ENCODE measurements around the gene FARSA.

The FARSA gene

DNA sequence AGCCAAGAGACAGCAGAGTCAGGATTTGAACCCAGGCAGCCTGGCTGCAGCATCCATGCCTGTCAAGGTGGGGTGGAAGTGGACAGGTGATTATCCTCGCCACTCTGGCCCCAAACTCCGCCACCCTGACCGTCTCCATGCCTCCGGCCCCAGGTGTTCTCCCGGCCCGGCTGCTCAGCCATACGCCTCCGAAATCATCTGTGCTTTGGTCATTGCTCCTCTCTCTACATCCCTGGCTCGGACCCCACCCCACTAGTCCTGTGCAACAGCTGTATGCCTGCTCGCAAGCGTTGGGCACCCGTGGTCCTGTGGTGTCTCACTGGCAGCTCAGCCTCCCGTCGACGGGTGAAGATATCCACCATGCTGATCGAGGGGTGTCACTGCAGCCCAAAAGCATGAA lies 39.7 kb upstream of the FARSA start:
- TF ChIP-seq, protein P1, sequence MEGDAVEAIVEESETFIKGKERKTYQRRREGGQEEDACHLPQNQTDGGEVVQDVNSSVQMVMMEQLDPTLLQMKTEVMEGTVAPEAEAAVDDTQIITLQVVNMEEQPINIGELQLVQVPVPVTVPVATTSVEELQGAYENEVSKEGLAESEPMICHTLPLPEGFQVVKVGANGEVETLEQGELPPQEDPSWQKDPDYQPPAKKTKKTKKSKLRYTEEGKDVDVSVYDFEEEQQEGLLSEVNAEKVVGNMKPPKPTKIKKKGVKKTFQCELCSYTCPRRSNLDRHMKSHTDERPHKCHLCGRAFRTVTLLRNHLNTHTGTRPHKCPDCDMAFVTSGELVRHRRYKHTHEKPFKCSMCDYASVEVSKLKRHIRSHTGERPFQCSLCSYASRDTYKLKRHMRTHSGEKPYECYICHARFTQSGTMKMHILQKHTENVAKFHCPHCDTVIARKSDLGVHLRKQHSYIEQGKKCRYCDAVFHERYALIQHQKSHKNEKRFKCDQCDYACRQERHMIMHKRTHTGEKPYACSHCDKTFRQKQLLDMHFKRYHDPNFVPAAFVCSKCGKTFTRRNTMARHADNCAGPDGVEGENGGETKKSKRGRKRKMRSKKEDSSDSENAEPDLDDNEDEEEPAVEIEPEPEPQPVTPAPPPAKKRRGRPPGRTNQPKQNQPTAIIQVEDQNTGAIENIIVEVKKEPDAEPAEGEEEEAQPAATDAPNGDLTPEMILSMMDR (IDR thresholded peaks at IDR 0.05; ENCODE audit: low read length, missing control alignments) = no peak
- no peak overlapping the region for H3K4me3 ChIP-seq (replicated peaks; ENCODE audit: low read depth, low read length)
- DNase-seq (ENCODE audit: low read depth) = no peak

DNA sequence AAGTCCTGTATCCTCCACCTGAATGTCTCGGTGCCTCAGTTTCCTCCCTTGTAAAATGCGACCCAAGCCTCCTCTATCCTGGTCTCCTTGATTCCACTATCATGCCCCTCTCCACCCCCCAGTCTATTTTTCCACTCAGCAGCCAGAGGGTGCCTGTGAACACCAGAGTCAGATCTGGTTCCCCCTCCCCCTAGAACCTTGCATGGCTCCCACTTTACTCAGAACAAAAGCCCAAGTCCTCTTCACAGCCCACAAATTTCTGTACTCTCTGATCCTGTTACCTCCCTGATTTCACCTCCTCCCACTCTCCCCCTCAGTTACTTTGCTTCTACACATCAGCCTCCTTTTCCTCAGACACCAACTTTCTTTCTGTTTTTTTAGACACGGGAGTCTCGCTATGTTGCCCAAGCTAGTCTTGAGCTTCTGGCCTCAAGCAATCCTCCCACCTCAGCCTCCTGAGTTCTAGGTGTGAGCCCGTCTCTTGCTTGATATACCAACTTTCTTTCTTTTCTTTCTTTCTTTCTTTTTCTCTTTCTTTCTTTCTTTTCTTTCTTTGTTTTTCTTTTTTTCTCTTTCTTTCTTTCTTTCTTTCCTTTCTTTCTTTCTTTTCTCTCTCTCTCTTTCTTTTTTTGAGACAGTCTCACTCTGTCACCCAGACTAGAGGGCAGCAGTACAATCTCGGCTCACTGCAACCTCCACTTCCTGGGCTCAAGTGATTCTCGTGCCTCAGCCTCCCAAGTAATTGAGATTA lies 36.7 kb upstream of the FARSA start:
- H3K4me3 ChIP-seq (replicated peaks; ENCODE audit: low read depth, low read length) = no peak overlapping the region
- DNase-seq (ENCODE audit: low read depth) = no peak
- TF ChIP-seq, protein P1 (IDR thresholded peaks at IDR 0.05; ENCODE audit: low read length, missing control alignments) = no peak

DNA sequence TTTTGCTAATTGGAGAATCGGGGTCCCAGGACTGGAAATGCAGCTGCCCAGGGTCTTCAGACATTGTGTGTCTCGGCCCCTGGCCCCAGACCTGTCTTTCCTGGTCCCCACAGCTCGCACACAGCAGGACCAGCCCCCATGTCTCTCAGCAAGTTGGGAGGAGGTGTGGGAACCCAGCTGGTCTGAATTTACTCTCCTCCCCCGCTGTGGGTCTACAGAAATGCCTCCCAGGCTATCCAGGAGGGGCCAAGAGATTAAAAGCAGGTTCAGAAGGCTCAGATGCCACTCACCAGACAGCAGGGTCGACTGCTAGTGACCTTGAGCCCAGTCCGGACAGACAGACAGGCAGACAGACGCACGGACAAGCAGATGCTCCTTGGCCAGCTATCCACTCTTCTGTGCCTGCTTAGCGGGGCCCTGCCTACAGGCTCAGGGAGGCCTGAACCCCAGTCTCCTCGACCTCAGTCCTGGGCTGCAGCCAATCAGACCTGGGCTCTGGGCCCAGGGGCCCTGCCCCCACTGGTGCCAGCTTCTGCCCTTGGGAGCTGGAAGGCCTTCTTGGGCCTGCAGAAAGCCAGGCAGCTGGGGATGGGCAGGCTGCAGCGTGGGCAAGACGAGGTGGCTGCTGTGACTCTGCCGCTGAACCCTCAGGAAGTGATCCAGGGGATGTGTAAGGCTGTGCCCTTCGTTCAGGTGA lies 35.9 kb upstream of the FARSA start, which contains the start of gene DAND5:
TSS of gene DAND5 (plus strand) at position 285 of the 697 bp plus-strand sequence. CDS start at position 370, 85 bp downstream.
- H3K4me3 ChIP-seq (replicated peaks; ENCODE audit: low read depth, low read length) = no peak within 1 kb of the TSS
- TF ChIP-seq, protein P1 (IDR thresholded peaks at IDR 0.05; ENCODE audit: low read length, missing control alignments) = no peak

DNA sequence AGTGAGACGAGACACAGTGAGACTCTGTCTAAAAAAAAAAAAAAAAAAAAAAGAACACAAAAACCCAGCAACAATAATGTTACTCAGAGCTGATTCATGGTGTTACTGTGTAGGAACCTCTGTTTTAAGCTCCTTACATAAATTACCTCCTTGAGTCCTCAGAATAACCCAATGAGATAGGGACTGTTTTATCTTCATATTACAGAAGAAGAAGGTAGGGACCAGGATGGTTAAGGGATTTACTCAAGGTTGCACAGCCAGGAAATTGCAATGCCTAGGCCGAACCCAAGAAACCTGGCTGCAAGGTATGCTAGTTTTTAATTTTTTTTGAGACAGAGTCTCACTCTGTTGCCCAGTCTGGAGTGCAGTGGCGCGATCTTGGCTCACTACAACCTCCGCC lies 34.4 kb upstream of the FARSA start:
- DNase-seq (ENCODE audit: low read depth) = no peak
- H3K4me3 ChIP-seq (replicated peaks; ENCODE audit: low read depth, low read length) = no peak overlapping the region
- TF ChIP-seq, protein P1 (IDR thresholded peaks at IDR 0.05; ENCODE audit: low read length, missing control alignments) = no peak

More for the DNA sequence above, 35.9 kb upstream of the FARSA start, which contains the start of gene DAND5:
- no peak for DNase-seq (ENCODE audit: low read depth)

DNA sequence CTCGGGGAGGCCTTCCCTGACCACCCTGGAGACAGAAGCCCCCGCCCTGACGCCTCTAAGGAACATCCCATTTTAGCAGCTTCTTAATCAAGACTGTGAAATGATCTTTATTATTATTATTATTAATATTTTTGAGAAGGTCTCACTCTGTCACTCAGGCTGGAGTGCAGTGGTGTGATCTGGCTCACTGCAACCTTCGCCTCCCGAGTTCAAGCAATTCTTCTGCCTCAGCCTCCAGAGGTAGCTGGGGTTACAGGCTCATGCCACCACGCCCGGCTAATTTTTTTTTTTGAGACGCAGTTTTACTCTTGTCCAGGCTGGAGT lies 32.3 kb upstream of the FARSA start:
- TF ChIP-seq, protein P1 (IDR thresholded peaks at IDR 0.05; ENCODE audit: low read length, missing control alignments) = no peak
- no peak for DNase-seq (ENCODE audit: low read depth)
- no peak overlapping the region for H3K4me3 ChIP-seq (replicated peaks; ENCODE audit: low read depth, low read length)

DNA sequence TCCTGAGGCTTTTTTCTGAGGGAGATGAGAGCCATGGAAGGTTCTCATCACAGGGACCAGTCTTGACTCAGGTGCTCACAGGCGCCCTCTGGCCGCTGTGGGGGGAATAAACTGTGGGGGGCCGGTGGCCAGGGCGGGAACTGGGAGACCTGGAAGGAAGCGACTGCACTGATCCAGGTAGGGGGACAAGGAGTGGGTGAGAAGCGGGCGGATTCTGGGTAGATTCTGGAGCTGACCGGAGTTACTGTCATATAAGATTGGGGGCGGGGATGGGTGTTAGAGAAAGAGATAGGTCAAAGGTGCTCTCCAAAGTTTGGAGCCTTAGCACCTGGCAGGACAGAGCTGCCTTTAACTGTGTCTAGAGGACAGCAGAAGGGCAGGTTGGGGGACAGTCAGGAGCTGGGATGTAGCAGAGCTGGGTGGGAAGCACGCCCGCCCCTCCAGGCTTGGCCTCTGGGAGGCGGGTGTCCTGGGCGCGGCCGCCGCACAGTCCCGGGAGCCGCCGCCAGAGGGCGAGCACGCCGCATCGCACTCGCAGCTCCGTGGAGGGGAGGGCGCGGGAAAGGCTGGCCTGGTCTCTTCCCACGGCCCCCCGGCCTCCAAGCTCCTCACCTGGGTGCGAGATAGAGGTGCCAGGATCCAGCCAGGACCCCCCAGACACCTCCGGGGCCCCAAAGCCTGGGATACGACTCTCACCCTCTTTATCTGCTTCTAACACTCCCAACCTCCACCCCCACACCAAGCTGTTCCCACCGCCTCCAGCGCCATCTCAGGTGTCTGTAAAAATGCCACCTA lies 31.7 kb upstream of the FARSA start:
- DNase-seq (ENCODE audit: low read depth) = peak; percentile 75
- TF ChIP-seq, protein P1 (IDR thresholded peaks at IDR 0.05; ENCODE audit: low read length, missing control alignments) = peak; percentile 77
- H3K4me3 ChIP-seq (replicated peaks; ENCODE audit: low read depth, low read length) = peak overlapping the region; percentile 63
